Osteocyte (in vitro differentiated cells): ENCODE measurements around the gene RFX2. TPM values are rescaled to one million over a fixed set of nuclear protein-coding genes. Genes with fewer than 3 reads are reported as not detected.
"Not testable (repeated sequence)": the region's sequence is repeated elsewhere in the genome, so short reads cannot be mapped to it uniquely, and the experiment has no call there.

Experiments used
- DNase-seq: peaks from one replicate; pipeline ENCODE4 v3.0.0; 2021; ENCODE audit warnings: mixed read lengths; ENCODE audit not compliant: unreplicated experiment; ENCODE audit errors: extremely low spot score
- H3K27ac Mint-ChIP-seq: one replicate; pipeline ENCODE4 v1.8.0; 2021; ENCODE audit warnings: mild to moderate bottlenecking, mixed read lengths; ENCODE audit not compliant: unreplicated experiment
- H3K27me3 Mint-ChIP-seq: one replicate; pipeline ENCODE4 v1.8.0; 2021; ENCODE audit warnings: mixed read lengths; ENCODE audit not compliant: unreplicated experiment
- H3K36me3 Mint-ChIP-seq: one replicate; pipeline ENCODE4 v1.8.0; 2021; ENCODE audit warnings: mixed read lengths; ENCODE audit not compliant: unreplicated experiment
- H3K4me1 Mint-ChIP-seq: one replicate; pipeline ENCODE4 v1.8.0; 2021; ENCODE audit warnings: mixed read lengths; ENCODE audit not compliant: unreplicated experiment
- H3K4me3 Mint-ChIP-seq: one replicate; pipeline ENCODE4 v1.8.0; 2021; ENCODE audit warnings: mild to moderate bottlenecking, moderate library complexity, mixed read lengths; ENCODE audit not compliant: unreplicated experiment
- H3K9me3 Mint-ChIP-seq: one replicate; pipeline ENCODE4 v1.8.0; 2021; ENCODE audit warnings: mixed read lengths; ENCODE audit not compliant: unreplicated experiment
- total RNA-seq: library from RNA; stranded (reverse); gene quantifications from 2 replicates; pipeline ENCODE4 v1.2.1, GENCODE V29; 2021
- TF ChIP-seq, protein P1 (sequence below): fragments of 200-600 bp; sonication (generic); IDR thresholded peaks from 2 replicates; pipeline ENCODE4 v1.5.0; 2021; ENCODE audit warnings: antibody characterized with exemption, mild to moderate bottlenecking, moderate library complexity

The RFX2 gene
- total RNA-seq, 1 donor from 2014 or later: 5.3 TPM

DNA sequence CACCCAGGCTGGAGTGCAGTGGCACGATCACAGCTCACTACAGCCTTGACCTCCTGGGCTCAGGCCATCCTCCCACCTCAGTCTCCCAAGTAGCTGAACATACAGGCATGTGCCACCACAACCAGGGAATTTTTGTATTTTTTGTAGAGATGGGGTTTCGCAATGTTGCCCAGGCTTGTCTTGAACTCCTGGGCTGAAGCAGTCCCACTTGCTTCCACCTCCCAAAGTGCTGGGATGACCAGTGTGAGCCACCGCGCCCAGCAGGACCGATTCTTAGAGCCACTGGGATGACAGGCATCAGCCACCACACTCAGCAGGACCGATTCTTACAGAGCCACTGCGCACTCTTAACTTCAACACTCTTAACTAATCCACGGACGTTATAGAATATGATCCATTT is 77.5 kb downstream of the RFX2 start:
- TF ChIP-seq, protein P1, sequence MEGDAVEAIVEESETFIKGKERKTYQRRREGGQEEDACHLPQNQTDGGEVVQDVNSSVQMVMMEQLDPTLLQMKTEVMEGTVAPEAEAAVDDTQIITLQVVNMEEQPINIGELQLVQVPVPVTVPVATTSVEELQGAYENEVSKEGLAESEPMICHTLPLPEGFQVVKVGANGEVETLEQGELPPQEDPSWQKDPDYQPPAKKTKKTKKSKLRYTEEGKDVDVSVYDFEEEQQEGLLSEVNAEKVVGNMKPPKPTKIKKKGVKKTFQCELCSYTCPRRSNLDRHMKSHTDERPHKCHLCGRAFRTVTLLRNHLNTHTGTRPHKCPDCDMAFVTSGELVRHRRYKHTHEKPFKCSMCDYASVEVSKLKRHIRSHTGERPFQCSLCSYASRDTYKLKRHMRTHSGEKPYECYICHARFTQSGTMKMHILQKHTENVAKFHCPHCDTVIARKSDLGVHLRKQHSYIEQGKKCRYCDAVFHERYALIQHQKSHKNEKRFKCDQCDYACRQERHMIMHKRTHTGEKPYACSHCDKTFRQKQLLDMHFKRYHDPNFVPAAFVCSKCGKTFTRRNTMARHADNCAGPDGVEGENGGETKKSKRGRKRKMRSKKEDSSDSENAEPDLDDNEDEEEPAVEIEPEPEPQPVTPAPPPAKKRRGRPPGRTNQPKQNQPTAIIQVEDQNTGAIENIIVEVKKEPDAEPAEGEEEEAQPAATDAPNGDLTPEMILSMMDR: no peak
- H3K27me3 Mint-ChIP-seq: no peaks in the 10 kb centered on the region
- no peaks in the 10 kb centered on the region for H3K4me1 Mint-ChIP-seq
- H3K4me3 Mint-ChIP-seq: no peak overlapping the region
- peaks cover 7% of the 10 kb centered on the region for H3K9me3 Mint-ChIP-seq
- peaks cover 3% of the 10 kb centered on the region for H3K36me3 Mint-ChIP-seq
- no peak overlapping the region for H3K27ac Mint-ChIP-seq
- DNase-seq: peak; percentile 40

GRCh38 chr19:6032381-6032780 is 77.9 kb downstream of the RFX2 start:
- peak; percentile 62 for DNase-seq
- no peaks in the 10 kb centered on the region for H3K4me1 Mint-ChIP-seq
- TF ChIP-seq, protein P1: no peak

GRCh38 chr19:6030214-6030507 is 80.1 kb downstream of the RFX2 start:
- no peaks in the 10 kb centered on the region for H3K27me3 Mint-ChIP-seq
- DNase-seq: no peak
- TF ChIP-seq, protein P1: no peak
- no peak overlapping the region for H3K27ac Mint-ChIP-seq
- H3K36me3 Mint-ChIP-seq: peaks cover 3% of the 10 kb centered on the region
- peaks cover 7% of the 10 kb centered on the region for H3K9me3 Mint-ChIP-seq
- H3K4me3 Mint-ChIP-seq: no peak overlapping the region
- H3K4me1 Mint-ChIP-seq: no peaks in the 10 kb centered on the region

More at GRCh38 chr19:6032381-6032780, 77.9 kb downstream of the RFX2 start:
- no peak overlapping the region for H3K27ac Mint-ChIP-seq
- H3K27me3 Mint-ChIP-seq: no peaks in the 10 kb centered on the region
- H3K4me3 Mint-ChIP-seq: no peak overlapping the region
- peaks cover 3% of the 10 kb centered on the region for H3K36me3 Mint-ChIP-seq
- H3K9me3 Mint-ChIP-seq: peaks cover 7% of the 10 kb centered on the region

- DNase-seq: no peak
- H3K27ac Mint-ChIP-seq: no peak overlapping the region
- TF ChIP-seq, protein P1: no peak
- H3K27me3 Mint-ChIP-seq: no peaks in the 10 kb centered on the region
- peaks cover 20% of the 10 kb centered on the region for H3K4me1 Mint-ChIP-seq
- peaks cover 7% of the 10 kb centered on the region for H3K9me3 Mint-ChIP-seq
- H3K36me3 Mint-ChIP-seq: peaks cover 3% of the 10 kb centered on the region
- no peak overlapping the region for H3K4me3 Mint-ChIP-seq
Measured at GRCh38 chr19:6026390-6027227, 83.7 kb downstream of the RFX2 start.

DNA sequence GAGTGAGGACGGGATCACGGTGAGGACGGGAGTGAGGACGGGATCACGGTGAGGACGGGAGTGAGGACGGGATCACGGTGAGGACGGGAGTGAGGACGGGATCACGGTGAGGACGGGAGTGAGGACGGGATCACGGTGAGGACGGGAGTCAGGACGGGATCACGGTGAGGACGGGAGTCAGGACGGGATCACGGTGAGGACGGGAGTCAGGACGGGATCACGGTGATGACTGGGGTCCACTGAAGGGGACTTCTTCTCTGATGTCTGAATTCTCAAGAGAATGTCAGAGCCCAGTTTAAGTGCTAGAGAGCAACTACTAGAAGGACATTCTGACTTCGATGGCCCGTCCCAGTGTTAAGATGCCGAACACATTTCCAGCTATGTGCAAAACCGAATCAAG is 85.5 kb downstream of the RFX2 start:
- not testable (repeated sequence) for H3K4me3 Mint-ChIP-seq, H3K27me3 Mint-ChIP-seq, H3K9me3 Mint-ChIP-seq, H3K27ac Mint-ChIP-seq, DNase-seq, H3K36me3 Mint-ChIP-seq
- H3K4me1 Mint-ChIP-seq: peaks cover 23% of the 10 kb centered on the region
